ENCODE results near the gene AGAP1.
"Not testable (repeated sequence)": the region's sequence is repeated elsewhere in the genome, so short reads cannot be mapped to it uniquely, and the experiment has no call there.

AGAP1 gene

DNA sequence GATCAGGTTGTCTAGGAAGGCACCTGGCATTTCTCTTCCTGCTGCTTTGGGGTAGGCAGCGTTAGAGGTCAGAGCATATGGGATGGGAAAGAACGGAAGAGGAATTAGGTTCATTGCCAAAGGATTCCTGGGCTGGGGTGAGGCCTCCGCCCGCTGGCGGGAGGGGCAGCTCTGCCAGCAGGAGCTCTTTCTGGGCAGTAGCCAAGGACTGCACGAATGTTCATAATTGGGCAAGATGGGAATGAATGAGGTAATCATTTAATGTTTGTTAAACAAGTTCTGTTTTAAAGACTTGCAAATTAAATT is 253.9 kb downstream of the AGAP1 start:
- no peak for DNase-seq

GRCh38 chr2:235749121-235749770 is 255.4 kb downstream of the AGAP1 start:
- no peak for DNase-seq

GRCh38 chr2:235749771-235750160 is 255.9 kb downstream of the AGAP1 start:
- DNase-seq = no peak

GRCh38 chr2:235752846-235753245 is 259.0 kb downstream of the AGAP1 start:
- no peak for DNase-seq

- no peak for DNase-seq
Measured at GRCh38 chr2:235754357-235755207, 260.7 kb downstream of the AGAP1 start.

GRCh38 chr2:235756491-235756890 is 262.6 kb downstream of the AGAP1 start:
- DNase-seq = no peak

DNA sequence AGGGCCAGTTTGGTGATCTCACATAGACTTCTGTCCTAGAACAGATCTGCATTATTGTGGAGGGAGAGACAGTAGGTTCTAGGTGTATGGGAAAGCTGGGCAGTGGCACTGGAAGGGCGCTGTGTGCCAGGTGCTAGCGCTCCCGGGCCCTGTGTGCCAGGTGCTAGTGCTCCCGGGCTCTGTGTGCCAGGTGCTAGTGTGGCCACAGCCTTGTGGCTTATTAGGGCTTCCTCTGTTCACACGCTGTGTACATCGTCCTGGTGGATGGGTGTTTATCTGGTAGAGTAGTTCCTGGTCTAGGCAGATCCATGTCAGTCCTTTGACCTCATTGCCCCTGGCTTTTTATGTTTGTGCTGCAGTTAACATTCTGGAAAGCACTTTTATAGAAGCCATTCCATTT is 263.4 kb downstream of the AGAP1 start:
- no peak for DNase-seq

- DNase-seq = no peak
Measured at GRCh38 chr2:235757640-235758039, 263.8 kb downstream of the AGAP1 start.

GRCh38 chr2:235762832-235763598 is 269.2 kb downstream of the AGAP1 start:
- no peak for DNase-seq

DNA sequence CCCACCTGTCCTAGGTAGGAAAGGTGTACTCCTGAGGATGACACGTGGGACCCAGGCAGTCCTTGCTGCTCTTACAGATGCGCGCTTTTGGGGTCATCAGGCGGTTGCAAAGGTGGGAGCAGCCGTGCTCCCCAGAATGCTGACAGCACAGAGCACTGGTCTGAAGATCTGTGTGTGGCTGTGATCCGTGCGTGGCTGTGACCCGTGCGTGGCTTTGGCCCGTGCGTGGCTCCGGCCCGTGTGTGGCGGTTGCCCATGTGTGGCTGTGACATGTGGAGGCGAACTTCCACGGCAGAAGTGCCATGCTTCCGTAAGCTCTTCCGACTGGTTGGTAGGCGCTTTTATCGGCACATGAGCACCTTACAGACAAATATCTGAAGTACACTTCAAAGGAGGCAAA is 270.0 kb downstream of the AGAP1 start:
- DNase-seq = no peak

DNA sequence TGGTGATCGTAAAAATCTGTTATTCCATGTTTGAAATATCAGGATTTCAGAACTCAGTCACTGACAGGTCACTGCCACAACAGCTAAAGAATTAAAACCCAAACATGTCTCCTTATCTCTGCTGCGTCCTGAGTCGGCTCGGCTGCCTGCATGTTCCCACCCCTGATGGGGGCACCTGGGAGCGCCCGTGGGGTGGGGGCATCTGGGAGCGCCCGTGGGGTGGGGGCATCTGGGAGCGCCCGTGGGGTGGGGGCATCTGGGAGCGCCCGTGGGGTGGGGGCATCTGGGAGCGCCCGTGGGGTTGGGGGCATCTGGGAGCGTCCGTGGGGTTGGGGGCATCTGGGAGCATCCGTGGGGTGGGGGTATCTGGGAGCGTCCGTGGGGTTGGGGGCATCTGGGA is 270.6 kb downstream of the AGAP1 start:
- DNase-seq = not testable (repeated sequence)

GRCh38 chr2:235765181-235765820 is 271.5 kb downstream of the AGAP1 start:
- no peak for DNase-seq

DNA sequence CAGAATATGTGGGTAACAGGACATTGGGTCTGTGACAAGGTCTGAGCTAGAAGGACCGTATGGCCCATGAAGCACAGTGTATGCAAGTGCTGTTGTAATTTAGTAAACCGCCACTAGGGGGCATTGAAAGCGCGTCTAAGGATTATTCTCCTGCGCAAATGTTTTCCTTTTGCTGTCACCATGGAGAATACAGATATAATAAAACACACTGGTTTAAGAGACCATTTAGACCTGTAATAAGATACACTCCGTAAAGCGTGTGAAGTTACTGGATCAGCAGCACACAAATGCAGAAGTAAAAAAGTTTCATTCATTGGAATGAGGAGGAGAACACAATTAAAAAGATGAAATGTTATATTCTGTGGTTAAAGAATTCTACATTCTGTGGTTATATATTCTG is 272.4 kb downstream of the AGAP1 start:
- DNase-seq = peak; percentile 34 to 45

DNA sequence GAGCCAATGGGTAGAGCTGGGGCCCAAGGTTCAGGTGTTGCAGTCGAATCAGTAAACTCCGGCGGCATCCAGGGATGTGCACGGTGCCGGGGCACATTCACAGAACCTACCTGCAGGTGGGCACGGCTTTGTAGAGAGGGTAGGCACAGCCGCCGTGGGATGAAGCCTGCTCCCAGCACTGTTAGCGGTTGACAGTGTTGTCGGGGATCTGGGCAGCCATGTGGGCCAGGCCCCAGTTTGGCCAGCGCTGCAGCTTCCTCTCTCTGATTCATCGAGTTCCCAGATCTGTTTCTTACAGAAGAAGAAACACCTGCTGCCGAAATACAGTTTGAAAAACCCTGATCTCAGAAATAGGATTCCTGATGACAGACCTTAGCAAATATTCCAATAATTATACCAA is 274.8 kb downstream of the AGAP1 start:
- DNase-seq = no peak

- no peak for DNase-seq
Measured at GRCh38 chr2:235769046-235769445, 275.2 kb downstream of the AGAP1 start.

DNA sequence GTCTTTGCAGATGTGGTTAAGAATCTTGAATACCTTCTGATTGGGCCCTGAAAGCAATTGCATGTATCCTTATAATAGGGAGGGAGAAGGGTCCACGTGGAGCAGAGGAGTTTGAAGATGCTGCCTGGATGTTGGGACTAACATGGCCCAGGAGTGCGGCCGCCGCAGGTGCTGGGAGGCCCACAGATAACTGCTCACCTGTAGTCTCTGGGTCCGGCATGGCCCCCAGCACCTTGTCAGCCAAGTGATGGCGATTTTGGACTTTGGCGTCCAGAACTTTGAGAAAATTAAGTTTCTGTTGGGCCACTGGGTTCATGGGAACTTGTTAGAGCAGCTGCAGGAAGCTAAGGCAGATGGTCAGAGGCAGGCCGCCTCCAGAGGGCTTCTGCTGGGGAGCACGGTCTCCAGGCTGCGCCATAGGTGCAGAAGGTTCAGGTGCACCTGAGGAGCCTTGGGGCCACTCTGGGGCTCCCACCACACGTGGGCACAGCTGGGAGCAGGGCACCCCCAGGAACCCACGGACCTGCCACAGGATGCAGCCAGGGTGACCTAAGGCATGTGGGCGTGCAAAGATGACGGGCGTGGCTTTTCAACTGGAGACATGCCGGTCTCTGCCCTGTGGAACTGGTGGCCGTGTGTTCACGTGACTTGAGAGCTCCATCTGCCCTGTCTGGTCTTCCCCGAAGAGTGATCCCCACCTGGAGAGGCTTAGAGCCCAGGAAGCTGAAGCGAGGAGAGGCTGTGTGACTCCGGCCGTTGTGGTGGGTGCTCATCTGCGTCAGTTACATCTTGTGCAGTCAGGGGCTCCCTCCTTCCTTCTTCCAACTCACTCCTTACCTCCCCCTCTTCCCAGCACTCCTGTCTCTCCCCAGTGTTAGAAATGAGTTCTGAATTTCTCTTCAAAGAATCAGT is 277.3 kb downstream of the AGAP1 start:
- no peak for DNase-seq

GRCh38 chr2:235773188-235773928 is 279.5 kb downstream of the AGAP1 start:
- DNase-seq = no peak

DNA sequence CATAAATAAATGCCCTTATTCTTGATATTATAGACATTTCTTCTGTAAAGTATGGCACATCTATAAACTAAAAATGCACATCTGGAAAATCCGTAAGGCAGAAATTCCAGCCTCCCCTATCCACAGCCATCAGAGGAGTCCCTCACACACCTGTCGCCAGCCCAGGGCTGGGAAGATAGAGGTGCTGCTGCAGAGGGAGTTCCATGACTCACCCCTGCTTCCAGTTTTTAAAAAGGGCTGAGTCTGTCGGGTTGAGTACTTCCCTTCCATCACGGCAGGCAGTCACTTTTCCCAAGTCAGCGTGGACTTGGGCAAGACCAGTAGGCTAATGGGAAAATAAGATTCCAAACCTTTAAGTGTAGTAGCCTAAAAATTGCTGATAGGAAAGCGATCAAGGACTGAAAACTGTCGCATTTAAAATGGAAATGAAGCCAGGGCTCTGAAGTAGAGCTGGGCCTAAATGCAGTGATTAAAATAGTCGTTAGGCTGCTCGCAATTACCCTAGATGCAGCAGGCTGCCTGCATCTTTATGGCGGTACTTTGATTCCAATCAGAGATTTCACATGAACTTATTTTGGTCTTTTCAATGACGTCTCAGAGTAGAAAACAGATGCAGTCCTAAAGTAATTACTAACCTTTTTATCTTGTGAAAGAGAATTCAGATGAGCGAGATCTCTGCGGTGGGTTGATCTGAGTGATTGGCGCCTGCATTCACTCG is 280.5 kb downstream of the AGAP1 start:
- DNase-seq = no peak

DNA sequence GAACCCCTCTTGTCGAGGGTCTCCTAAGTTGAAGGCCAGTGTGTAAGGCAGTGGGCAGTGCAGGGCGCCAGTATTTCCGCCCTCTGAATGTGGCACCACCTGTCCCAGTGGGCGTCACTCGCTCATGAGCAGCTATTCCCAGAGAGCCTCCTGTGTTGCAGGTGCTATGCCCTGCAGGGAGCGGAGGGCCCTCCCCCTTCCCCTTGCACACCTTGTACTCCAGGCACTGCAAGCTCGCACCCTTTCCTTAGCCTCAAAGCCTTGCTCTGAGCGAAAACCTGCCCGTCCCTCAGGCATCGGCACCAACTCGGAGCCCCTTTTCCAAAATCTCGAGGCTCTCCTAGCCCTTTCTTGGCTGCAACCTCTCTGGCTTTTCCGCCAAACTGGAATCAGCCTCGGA is 282.7 kb downstream of the AGAP1 start:
- DNase-seq = no peak

- peak; percentile 8 to 62 for DNase-seq
Measured at GRCh38 chr2:235779444-235779896, 285.6 kb downstream of the AGAP1 start.

GRCh38 chr2:235780401-235780800 is 286.6 kb downstream of the AGAP1 start:
- no peak for DNase-seq
